HL-60/S4 treated with retinoic acid at 250 ng/mL for 4 days and 3 days (cell line): ENCODE data around the gene LPCAT1.

Source experiments
- in situ Hi-C: fragments of 300-500 bp; cut with MboI; formaldehyde crosslinking; loops from 2 replicates; pipeline ENCODE4 v1.7.0; 2022; ENCODE audit warnings: low sequenced_read_pairs

LPCAT1 gene

DNA sequence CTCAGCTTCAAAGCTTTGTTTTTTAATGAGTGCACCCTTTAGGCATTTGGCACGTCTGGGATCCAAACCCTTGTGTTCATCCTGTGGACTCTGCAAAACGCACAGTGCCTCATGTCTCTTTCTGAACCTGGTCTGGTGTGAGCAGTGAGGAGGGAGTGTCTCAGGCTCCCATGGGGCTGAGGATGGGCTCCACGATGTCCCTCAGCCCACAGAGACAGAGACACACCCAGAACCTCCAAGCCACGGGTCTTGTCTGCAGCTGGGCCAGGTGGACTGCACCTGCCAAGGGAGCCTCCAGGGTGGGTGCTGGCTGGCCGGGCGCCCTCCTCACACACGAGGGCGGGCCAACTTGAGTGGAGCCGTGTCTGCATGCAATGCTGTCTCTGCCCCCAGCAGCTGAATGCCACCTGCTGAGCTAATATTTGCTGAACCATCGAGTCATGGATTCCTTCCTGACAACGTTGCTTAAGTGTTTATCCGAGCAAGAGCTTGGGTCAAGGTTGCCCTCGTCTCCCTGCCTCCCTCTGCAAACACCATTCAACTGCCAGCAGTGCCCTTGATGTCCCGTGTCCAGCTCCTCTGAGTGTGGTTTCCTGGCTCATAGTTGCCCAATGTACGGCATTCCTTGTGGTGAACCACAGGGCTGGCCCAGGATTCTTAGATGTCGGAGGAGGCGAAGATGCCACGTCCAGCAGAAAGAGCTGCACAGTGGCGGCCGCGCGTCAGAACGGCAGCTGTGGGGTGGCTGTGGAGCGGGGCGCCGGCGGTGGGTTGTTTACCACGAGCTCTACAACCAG is 31.4 kb upstream of the LPCAT1 start:
- in situ Hi-C loops: no loop called here

DNA sequence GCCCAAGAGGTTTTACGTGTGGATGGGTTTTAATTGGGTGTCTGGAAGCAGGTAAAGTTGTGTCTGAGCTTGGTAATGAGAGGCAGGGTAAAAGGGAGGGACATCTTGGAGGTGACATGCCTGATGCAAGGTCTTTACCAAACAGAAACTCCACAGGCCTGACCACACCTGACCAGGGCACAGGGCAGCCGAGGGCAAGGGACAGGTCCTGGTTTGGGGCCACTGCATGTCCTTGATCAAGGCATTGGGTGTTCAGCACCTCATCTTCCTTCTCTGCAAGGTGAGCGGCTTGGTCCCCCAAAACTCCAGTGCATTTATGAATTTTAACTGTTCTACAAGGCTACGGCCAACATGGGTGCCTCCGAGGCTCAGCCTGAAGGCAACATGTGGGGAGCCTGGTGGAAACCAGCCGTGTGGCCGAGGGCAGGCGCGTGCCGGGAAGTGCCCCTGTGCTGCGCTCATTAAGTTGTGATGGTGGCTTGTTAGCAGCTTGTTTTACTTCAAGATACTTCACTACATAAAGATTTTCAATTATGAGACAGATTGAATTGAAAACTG is 30.7 kb upstream of the LPCAT1 start:
- in situ Hi-C loops: no loop called here

DNA sequence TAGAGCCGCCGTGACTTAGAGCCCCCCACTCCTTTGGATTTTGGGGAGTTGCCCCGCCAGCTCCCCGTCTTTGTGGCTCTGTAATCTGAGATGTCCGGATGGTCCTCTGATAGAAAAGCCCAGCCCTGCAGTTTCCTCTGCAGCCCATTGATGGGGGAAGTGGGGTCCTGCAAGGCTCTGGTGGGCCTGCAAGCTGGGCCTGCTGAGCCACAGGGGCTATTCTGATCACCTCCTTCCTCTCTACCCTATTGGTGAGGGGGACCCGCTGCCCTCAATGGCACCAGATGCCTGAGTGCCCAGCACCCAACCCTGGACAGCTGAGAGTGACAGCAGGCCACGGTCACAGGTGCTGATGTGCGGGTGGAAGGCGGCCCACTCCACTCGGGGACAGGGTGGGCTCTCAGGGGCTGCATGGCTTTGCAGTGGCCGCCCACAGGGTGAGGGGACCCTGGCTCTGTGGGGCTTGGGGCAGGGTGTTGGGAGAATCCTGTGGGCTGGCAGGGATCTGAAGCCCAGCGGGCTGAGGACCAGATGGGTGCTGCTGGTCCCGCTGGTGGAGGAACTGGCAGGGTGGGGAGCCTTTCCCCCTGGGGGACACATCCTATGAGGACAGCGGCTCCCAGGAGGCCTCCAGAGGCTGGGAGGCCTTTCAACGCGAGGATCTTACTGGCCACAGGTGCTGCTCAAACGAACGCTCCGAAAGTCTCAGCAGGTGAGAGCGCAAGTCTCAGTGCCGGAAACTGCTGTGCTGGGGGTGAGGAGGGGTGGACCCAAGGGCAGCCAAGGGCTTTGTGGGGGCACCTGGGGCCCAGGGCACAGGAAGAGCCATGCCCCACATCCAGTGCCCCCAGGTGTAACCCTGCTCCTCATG is 30.0 kb upstream of the LPCAT1 start:
- in situ Hi-C loops: no loop called here

DNA sequence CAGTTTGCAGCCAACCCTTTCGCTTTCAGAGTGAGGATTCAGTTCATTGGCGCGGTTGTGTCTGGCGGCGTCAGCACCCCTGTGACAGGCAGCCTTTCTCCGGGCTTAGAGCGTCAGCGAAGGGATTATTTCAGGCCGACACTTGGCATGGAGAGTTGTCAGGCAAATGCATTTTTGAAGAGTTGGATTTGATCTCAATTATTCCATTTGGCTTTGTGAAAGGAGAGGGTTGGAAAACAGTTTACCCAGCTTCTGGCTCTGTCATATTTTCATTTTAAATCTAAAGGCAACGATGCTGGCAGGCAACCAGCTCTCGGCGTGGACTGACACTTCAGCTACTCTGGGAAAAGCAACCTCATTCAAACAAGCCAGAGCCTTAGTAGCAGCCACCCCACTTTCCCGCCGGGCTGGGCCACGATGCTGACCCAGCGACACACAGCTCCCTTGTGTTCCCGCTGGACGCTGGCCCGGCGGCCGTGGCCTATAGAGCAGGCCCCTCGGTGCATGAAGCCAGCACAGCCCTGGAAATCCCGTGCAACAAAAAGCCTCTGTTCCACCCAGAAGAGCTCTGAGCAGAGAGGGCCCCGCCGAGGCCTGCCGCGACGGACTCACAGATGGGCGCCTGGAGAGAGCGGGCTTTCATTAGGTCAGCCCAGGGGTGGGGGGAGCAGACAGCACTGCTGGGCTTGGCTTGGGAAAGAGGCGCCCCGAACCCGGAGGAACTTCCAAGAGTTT is 28.9 kb upstream of the LPCAT1 start:
- in situ Hi-C loops: no loop called here

DNA sequence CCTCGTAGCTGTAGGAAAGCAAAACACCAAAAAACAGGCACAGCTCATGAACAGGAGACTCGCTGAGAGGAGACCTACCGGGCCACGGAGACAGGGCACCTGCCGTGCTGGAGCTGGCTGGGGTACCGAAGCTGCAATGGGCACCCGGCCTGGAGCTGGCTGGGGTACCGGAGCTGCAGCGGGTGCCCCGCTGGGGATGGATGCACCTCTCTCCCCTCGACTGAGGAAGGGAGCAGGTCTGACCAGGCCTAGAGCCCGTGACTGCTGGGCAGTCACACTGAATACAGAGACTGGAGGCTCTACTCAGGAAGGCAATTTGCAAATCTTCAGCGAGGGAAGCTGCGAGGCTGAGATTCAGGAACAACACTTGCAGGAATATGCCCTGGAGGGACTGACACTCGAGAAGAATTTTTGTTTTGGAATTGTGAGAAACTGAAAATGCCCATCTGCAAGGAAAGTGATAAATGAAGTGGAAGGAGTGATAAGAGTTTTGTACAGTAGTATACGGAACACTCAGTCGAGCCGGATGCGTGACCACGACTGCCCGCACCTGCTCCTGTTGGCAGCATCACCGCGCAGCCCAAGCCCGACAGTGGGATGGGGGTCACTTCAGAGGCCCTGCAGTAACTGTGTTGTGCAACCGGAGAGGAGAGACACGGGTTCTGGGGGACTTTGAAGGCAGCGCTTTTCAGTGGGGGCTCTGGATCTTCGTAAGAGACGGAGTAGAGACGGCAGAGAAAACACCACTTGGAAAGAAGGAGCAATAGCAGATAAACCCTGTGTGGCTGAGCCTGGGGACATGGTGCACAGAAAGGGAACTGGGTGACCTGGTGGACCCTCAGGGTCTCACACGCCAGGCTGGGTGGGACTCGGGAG is 27.9 kb upstream of the LPCAT1 start:
- in situ Hi-C loops: no loop called here

DNA sequence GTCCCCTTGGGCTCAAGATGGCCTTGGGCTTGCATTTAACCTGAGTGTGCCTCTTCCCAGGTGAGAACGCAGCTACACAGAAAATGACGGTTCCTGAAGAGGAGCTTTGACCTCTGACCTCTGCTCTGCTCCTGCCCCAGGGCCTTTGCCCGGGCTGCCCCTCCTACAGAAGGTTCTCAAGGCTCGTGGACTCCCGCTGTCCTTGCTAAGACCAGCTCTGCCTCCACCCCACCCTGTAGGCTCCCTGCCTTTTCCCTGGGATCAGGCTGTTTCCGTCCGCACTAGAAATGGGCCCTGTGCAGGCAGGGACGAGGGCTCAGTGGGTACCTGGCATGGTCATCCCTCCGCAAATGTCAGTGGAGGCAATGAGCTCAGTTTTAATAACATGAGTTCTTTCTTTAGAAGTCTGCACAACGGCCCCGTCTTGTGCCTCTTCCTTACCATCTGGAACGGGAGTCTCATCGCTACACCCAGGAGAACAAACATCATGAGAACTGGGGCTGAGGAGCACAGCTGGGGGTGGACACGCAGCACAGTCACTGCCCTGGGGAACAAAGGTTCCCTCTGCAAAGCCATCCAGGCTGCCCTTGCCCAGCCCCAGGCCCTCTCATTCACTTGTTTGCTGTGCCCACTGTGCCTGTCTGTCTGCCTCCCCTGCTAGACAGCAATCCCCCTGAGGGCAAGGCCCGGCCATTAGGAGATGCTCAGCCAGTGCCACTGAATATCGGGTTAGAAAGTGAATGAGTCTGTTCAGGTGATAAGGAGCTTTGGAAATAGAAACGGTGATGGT is 26.7 kb upstream of the LPCAT1 start:
- in situ Hi-C loops: no loop called here

DNA sequence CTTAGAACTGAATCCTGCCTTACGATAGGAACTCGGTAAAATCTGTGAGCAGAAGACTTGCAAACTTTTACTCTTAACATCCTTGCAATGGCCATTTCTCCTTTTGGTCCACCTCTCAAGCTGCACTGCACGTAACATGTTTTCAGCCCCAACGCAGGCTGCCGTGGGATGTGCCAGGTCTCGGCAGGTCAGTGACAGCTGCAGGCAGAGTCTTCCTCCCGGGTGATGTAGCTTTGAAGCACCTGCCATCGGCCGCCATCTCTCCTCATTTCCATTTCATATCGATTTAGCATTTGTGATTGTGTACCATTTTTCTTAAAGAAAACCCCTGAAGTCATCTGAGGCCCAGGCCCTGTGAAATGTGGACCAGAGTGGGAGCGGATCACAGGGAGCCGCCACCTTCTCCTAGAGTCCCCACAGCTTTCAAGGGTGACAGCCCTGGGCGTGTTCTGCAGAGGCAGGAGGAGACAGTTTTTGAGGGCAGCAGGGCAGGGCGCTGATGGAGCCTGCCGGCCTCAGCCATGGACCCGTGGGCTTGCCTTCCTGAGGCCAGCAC is 25.8 kb upstream of the LPCAT1 start:
- in situ Hi-C loops: no loop called here

DNA sequence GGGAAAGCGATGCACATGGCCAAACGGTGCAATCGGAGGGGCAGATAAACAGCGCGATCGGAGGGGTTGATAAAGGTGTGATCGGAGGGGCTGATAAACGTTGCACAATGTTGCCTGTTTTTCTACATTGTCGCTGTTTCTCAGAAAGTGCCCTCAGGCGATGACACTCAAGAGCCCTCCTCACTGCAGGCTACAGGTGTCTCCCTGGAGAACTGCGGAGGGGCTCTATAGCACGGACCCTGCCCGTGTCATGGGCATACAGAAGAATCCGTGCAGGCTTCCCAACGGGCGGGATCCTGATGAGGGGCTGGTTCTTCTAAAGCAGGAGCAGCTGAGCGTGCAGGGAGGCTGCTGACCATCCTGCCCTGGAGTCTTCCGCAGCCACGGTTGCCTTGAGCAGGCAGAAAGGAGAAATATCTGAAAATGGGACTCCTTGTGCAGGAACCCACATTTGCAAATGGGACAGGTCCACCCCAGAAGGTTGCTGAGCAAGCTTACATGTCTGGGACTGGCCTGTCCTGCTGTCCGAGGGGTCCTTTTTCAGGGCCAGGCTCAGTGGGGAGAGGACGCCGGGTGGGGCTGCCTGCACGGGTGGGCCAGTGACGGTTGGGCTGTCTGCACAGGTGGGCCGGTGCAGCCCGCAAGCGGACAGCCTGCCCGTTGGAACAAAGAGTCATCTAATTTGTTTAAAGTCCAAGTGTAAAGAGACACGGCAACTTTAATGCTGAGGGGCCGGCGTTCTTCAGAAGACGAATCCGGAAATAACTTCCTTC is 25.1 kb upstream of the LPCAT1 start:
- in situ Hi-C loops: no loop called here

DNA sequence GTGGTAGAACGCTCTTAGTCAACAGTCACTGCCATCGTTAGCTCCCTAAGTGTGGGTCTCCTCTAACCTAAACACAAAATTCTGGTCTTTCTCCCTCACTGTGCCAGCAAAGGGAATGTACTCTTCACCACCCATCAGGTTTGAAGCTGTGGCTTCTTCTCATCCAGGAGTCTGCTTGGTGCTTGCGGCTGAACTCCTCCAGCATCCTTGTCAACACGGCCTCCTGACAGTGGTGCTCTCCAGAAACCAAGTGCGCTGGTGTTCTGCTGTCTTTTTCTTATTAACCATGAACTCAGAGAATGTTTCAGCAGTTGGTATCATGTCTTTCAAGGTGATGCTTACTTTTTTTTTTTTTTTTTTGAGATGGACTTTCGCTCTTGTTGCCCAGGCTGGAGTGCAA is 23.9 kb upstream of the LPCAT1 start:
- in situ Hi-C loops: no loop called here

DNA sequence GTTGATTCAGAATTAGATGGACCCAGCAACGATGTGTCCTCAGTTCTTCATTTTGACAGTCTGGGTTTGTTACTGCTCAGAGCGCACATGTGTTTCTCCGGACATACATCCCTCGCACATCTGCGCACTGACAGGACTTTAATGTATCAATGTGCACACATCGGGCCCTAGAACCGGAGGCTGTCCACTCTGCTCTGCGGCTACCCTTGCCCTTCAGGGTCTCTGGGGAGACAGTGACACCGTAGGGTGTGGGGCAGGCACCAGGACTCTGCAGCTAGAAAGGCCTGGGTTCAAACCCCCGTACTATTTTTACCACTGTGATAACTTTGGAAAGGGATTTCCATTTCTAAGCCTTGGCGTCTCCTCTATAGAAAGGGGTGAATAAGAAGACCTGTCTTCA is 23.5 kb upstream of the LPCAT1 start:
- in situ Hi-C loops: no loop called here

DNA sequence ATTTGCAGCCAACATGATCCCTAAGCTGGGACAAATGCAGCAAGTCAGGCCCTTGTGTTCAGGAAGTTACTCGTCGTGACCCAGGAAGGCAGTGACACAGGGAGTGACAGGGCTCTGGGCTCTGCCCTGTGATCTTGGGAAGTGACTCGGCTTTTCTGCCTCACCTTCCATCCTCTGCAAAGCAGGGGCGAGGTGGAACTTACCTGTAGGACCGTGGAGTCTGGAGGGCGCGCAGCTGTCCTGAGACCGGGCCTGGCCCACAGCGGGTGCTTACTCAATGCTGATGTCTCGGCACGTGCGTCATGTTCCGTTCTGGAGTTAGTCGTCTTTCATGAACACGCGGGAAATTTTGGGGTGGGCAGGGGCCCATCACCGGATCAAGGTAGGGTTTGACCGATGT is 22.8 kb upstream of the LPCAT1 start:
- in situ Hi-C loops: no loop called here

DNA sequence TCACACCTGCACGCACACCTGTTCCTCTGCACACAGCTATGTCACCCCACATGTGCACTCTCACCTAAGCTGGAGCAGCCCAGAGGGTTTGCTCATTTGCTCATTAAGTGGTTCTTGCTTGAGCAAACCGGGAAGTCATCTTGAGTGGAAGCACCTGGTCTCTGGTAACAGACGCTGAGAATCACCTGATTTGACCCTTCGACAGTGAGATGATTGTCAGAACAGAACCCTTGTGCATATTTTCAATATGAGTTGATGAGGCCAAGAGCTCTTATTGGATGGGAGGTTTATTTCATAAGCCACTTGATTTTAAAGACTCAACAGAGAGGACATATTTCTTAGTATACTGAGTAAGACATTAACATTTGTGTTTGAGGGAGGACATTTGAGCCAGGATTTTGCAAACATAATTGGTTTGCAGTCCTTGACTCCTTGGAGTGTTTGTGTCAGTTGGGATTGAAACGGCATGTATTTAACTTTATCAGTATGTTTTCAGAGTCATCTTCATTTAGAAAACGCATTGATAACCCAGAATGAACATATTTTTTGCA is 22.1 kb upstream of the LPCAT1 start:
- in situ Hi-C loops: no loop called here

DNA sequence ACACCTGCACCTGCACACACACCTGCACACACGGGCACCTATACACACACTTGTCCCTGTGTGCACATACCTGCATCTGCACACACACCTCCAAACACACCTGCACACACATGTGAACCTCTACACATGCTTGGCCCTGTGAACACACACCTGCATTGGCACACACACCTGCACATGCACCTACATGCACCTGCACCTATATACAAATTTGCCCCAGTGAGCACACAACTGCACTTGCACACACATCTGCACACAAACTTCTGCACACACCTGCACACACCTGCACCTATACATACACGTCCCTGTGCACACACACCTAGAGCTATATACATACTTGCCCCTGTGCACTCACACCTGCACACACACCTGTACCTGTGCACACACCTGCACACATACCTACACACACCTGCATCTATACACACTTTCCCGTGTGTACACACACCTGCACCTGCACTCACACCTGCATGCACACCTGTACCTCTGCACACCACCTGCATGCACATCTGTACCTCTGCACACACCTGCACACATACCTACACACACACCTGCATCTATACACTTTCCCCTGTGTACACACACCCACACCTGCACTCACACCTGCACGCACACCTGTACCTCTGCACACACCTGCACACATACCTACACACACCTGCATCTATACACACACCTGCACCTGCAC is 21.5 kb upstream of the LPCAT1 start:
- in situ Hi-C loops: no loop called here

DNA sequence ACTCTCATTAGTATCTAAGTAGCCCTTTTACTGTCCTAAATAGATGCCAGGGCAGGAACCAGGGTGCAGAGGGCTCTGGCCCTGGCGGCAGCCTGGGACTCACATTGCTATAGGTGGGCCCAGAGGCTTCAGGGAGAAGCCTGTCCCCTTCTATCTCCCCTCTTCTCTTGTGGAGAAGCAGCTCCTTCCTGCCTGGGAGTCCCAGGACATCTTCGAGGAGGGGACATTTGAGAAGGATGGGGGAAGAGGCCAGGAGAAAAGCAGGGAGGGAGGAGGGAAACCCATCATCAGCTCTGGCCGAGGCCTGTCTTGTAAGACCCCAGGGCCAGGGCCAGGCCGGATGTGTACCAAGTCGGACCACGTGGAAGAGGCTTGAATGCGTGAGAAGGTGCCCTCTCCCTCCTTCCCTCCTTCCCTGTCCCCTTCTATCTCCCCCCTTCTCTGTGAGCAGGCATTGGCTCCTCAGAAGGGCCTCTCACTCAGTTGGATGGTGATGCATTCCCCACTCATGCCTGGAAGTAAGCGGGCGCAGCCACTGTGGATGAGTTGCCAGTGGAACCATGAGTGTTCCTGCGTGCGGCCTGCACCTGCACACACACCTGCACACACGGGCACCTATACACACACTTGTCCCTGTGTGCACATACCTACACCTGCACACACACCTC is 20.7 kb upstream of the LPCAT1 start:
- in situ Hi-C loops: no loop called here

DNA sequence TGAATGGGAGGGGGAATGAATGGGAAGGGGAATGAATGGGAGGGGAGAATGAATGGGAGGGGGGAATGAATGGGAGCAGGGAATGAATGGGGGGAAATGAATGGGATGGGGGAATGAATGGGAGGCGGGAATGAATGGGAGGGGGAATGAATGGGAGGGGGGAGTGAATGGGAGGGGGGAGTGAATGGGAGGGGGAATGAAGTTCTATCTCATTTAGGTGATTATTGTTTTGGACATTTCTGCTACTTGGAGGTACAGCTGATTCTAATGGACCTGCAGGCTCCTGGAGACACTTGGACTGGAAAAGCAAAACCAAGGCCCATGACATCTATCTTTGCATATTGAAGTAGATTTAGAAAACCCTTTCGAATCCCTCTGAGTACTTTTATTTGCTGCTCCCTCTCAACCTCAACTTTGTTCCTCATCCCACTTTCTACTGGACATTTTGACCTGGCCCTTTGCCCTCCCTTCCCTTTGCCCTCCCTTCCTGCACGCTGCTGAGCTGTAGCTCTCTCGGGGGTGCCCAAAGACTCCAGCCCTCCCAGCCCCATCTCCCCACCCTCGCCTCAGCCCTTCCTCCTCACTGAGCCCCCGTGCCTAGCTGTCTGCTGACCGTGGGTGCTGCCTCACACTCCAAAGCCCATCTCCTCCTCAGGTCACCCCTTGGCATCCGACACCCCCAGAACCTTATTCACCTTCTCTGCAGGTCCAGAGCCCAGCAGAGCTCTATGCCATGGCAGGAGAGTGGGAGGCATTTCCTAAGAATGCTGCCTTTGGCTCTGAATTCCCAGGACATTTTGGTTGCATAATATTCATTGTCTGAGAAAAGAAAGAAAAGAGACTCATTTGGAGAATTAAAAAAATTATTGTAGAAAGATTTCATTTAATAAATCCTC is 19.9 kb upstream of the LPCAT1 start:
- in situ Hi-C loops: no loop called here

DNA sequence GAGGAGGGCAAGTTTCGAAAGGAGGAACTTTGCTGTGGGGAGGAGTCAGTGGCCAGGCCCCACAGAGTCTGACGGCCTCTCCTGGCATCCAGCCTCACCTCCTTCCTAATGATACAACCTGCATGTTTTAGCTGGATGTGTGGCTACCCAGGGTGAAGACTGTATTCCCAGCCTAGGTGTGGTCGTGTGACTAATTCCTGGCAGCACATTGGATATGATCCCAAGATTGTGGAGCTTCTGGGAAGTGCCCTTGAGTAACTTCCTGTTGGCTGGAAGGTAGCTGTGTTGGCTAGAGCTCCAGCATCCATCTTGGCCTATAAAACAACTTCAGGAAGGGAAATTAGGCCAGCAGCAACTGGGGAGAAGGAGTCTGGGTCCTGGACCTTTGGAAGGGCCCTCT is 19.0 kb upstream of the LPCAT1 start:
- in situ Hi-C loops: no loop called here
